Renal cortex interstitium (tissue), 11 donors: ENCODE measurements around the gene MRO. TPM values are rescaled to one million over a fixed set of nuclear protein-coding genes. Genes with fewer than 3 reads are reported as not detected.
"Not testable (repeated sequence)": the region's sequence is repeated elsewhere in the genome, so short reads cannot be mapped to it uniquely, and the experiment has no call there.

ENCODE experiments used
- DNase-seq, 11 donors: peaks; one replicate each; pipeline ENCODE4 v3.0.0-alpha.2; 2013; ENCODE audit warnings: low read depth in 9 of 11, low spot score in 4 of 11; ENCODE audit errors: extremely low read depth in 1 of 11
- polyA plus RNA-seq, 3 donors: library from polyadenylated mRNA; unstranded; fragments of 120-200 nt; gene quantifications; one replicate each; pipeline ENCODE4 v1.2.1, GENCODE V29; 2013; ENCODE audit not compliant: insufficient read length in 3 of 3

The MRO gene
- polyA plus RNA-seq, 3 donors: 2.4 to 3.6 (median 2.4) TPM

GRCh38 chr18:50842846-50843245 is 23.0 kb upstream of the MRO start:
- DNase-seq: no peak

GRCh38 chr18:50839996-50840395 is 20.2 kb upstream of the MRO start:
- DNase-seq: no peak

GRCh38 chr18:50839341-50839740 is 19.5 kb upstream of the MRO start:
- no peak for DNase-seq

GRCh38 chr18:50836521-50836957 is 16.7 kb upstream of the MRO start:
- no peak for DNase-seq

- not testable (repeated sequence) for DNase-seq
Observed at GRCh38 chr18:50833496-50833895, 13.7 kb upstream of the MRO start.

- DNase-seq: no peak
Observed at GRCh38 chr18:50832754-50833153, 12.9 kb upstream of the MRO start.

GRCh38 chr18:50830544-50830943 is 10.7 kb upstream of the MRO start:
- no peak for DNase-seq

GRCh38 chr18:50829644-50830043 is 9.8 kb upstream of the MRO start:
- DNase-seq: no peak

- no peak for DNase-seq
Observed at GRCh38 chr18:50826027-50826426, 6.2 kb upstream of the MRO start.

GRCh38 chr18:50825621-50826020 is 5.8 kb upstream of the MRO start:
- DNase-seq: no peak

GRCh38 chr18:50822756-50823155 is 2.9 kb upstream of the MRO start:
- no peak for DNase-seq

GRCh38 chr18:50820901-50821520 is 1.2 kb upstream of the MRO start:
- no peak for DNase-seq

GRCh38 chr18:50819027-50819727 is 639 bp downstream of the MRO start:
- DNase-seq: no peak

GRCh38 chr18:50816419-50817166 is 3.2 kb downstream of the MRO start:
- no peak for DNase-seq

- DNase-seq: no peak
Observed at GRCh38 chr18:50814395-50814794, 5.4 kb downstream of the MRO start.

GRCh38 chr18:50813353-50813752 is 6.5 kb downstream of the MRO start:
- DNase-seq: no peak

GRCh38 chr18:50812834-50813233 is 7.0 kb downstream of the MRO start:
- DNase-seq: no peak

- no peak for DNase-seq
Observed at GRCh38 chr18:50807176-50807575, 12.6 kb downstream of the MRO start.

GRCh38 chr18:50806208-50806616 is 13.6 kb downstream of the MRO start:
- DNase-seq: no peak

GRCh38 chr18:50805732-50806131 is 14.1 kb downstream of the MRO start:
- DNase-seq: no peak
